Transverse colon (tissue), 4 donors: Measurements from ENCODE around the gene SYNE1. TPM values are rescaled to one million over a fixed set of nuclear protein-coding genes. Genes with fewer than 3 reads are reported as not detected.

Experiments
- DNase-seq: peaks from one replicate; pipeline ENCODE4 v3.0.0-alpha.2; 2019
- H3K27ac ChIP-seq, 4 donors: fragments of 200-600 bp; sonication (generic); 2 replicates each; pipeline ENCODE4 v1.5.1; 2016 to 2018; ENCODE audit warnings: inconsistent platforms in 4 of 4
- H3K27me3 ChIP-seq: fragments of 200-600 bp; sonication (generic); 2 replicates; pipeline ENCODE4 v1.5.1; 2017; ENCODE audit warnings: inconsistent platforms
- H3K36me3 ChIP-seq, 4 donors: fragments of 200-600 bp; sonication (generic); 2 replicates each; pipeline ENCODE4 v1.5.1; 2017 to 2019; ENCODE audit warnings: inconsistent platforms in 4 of 4
- H3K4me1 ChIP-seq, 4 donors: fragments of 200-600 bp; sonication (generic); 2 replicates each; pipeline ENCODE4 v1.5.1; 2017 to 2020; ENCODE audit warnings: inconsistent platforms in 4 of 4
- H3K4me3 ChIP-seq, 4 donors: fragments of 200-600 bp; sonication (generic); 1 replicate in 1 of 4; 2 replicates in 3 of 4; pipeline versions ENCODE4 v1.5.1 to v1.6.1; 2017 to 2019; ENCODE audit warnings: inconsistent platforms in 4 of 4
- H3K9me3 ChIP-seq, 2 donors: fragments of 200-600 bp; sonication (generic); 2 replicates each; pipeline ENCODE4 v1.5.1; 2017 to 2019; ENCODE audit warnings: inconsistent platforms in 2 of 2
- CTCF ChIP-seq, 5 experiments: fragments of 200-600 bp in 3 of 5; fragments of 450-650 bp in 2 of 5; sonication (generic) in 3 of 5; IDR thresholded peaks; 1 replicate in 2 of 5; 2 replicates in 3 of 5; pipeline ENCODE4 v1.5.1; 2016 to 2017; ENCODE audit warnings: antibody characterized with exemption in 5 of 5, inconsistent platforms in 3 of 5, mild to moderate bottlenecking in 2 of 5, moderate library complexity in 1 of 5
- EP300 ChIP-seq: sonication (generic); formaldehyde crosslinking; IDR thresholded peaks from one replicate; pipeline ENCODE4 v1.6.1; 2017; ENCODE audit warnings: antibody characterized with exemption, low read depth
- POLR2A ChIP-seq: fragments of 450-650 bp; IDR thresholded peaks from one replicate; pipeline ENCODE4 v1.6.1; 2016; ENCODE audit warnings: antibody characterized with exemption, mild to moderate bottlenecking, moderate library complexity
- POLR2AphosphoS5 ChIP-seq, 3 donors: sonication (generic); formaldehyde crosslinking; IDR thresholded peaks; one replicate each; pipeline ENCODE4 v1.6.1; 2016; ENCODE audit warnings: antibody characterized with exemption in 3 of 3
- WGBS, 2 donors: methylation state at CpG; one replicate each; pipeline ENCODE4 v1.1.5; 2018; ENCODE audit warnings: low coverage in 1 of 2; 5-methylcytosine and 5-hydroxymethylcytosine counted together
- in situ Hi-C, 4 donors: fragments of 200-750 bp; cut with MboI; loops; one replicate each; pipeline versions ENCODE4 v1.15.0 to v1.15.1; 2017; ENCODE audit warnings: low sequenced_read_pairs in 3 of 4, low pct_ligation_motif_present in 1 of 4, low pct_unique_long_range_greater_than_20kb in 1 of 4
- intact Hi-C: fragments of 100-400 bp; cut with DNase I; formaldehyde crosslinking; loops from one replicate; pipeline ENCODE4 v1.15.1; 2023; ENCODE audit warnings: low total_unique reads
- total RNA-seq, 4 donors: library from RNA; depleted of rRNA; stranded (reverse); fragments of >200 nt; gene quantifications; one replicate each; pipeline ENCODE4 v1.1.0, GENCODE V29; 2016

The SYNE1 gene
- total RNA-seq, 4 donors from 2014 or later: 31.4 to 87.2 (median 59.7) TPM

- no peaks in the 10 kb centered on the region for H3K27me3 ChIP-seq
- in situ Hi-C loops (no loop called here), intact Hi-C loops (no loop called here)
- no peak overlapping the region for H3K4me3 ChIP-seq
- TF ChIP-seq POLR2AphosphoS5 (IDR thresholded peaks at IDR 0.05) (no peak), EP300 (no peak), POLR2A (no peak), CTCF (IDR thresholded peaks at IDR 0.05) (no peak)
- DNase-seq: no peak
- no peaks in the 10 kb centered on the region for H3K36me3 ChIP-seq
- 69 to 81% methylated on average over 2 to 3 of the region's 3 CpGs for WGBS, 2 donors
- no peaks in the 10 kb centered on the region for H3K9me3 ChIP-seq
- no peaks in the 10 kb centered on the region for H3K4me1 ChIP-seq
- no peak overlapping the region for H3K27ac ChIP-seq
Observed at GRCh38 chr6:152435816-152436215, 201.3 kb downstream of the SYNE1 start.

- in situ Hi-C loops (no loop called here), intact Hi-C loops (no loop called here)
- Histone ChIP-seq H3K4me3 (no peak overlapping the region), H3K27ac (no peak overlapping the region), H3K27me3 (no peaks in the 10 kb centered on the region), H3K36me3 (no peaks in the 10 kb centered on the region), H3K9me3 (no peaks in the 10 kb centered on the region), H3K4me1 (no peaks in the 10 kb centered on the region)
- no peak for DNase-seq
- TF ChIP-seq POLR2AphosphoS5 (IDR thresholded peaks at IDR 0.05): no peak
- no peak for TF ChIP-seq EP300
- TF ChIP-seq CTCF (IDR thresholded peaks at IDR 0.05): no peak
- WGBS, 2 donors: 59% methylated on average over 2 of the region's 2 CpGs
Observed at GRCh38 chr6:152432758-152433157, 204.4 kb downstream of the SYNE1 start.

- in situ Hi-C loops: no loop called here
- Histone ChIP-seq H3K4me3 (no peak overlapping the region), H3K27me3 (no peaks in the 10 kb centered on the region), H3K36me3 (no peaks in the 10 kb centered on the region), H3K4me1 (no peaks in the 10 kb centered on the region), H3K27ac (no peak overlapping the region), H3K9me3 (no peaks in the 10 kb centered on the region)
- no peak for DNase-seq
- intact Hi-C loops: no loop called here
- TF ChIP-seq CTCF (IDR thresholded peaks at IDR 0.05) (no peak), POLR2A (no peak), POLR2AphosphoS5 (IDR thresholded peaks at IDR 0.05) (no peak), EP300 (no peak)
- WGBS, 2 donors: 77 to 79% methylated on average over 7 to 11 of the region's 11 CpGs
Observed at GRCh38 chr6:152428126-152428525, 209.0 kb downstream of the SYNE1 start.

- Histone ChIP-seq H3K4me1 (no peaks in the 10 kb centered on the region), H3K27me3 (no peaks in the 10 kb centered on the region), H3K27ac (no peak overlapping the region), H3K9me3 (no peaks in the 10 kb centered on the region), H3K36me3 (no peaks in the 10 kb centered on the region), H3K4me3 (no peak overlapping the region)
- in situ Hi-C loops (no loop called here), intact Hi-C loops (no loop called here)
- DNase-seq: no peak
- TF ChIP-seq POLR2A: no peak
- TF ChIP-seq EP300: no peak
- no peak for TF ChIP-seq CTCF (IDR thresholded peaks at IDR 0.05)
- TF ChIP-seq POLR2AphosphoS5 (IDR thresholded peaks at IDR 0.05): no peak
- 61 to 66% methylated on average over 6 of the region's 6 CpGs for WGBS, 2 donors
Observed at GRCh38 chr6:152426276-152426675, 210.9 kb downstream of the SYNE1 start.
